GM19463 (cell line): Measurements from ENCODE around the gene ATP5PD.
"Not testable (repeated sequence)": the region's sequence is repeated elsewhere in the genome, so short reads cannot be mapped to it uniquely, and the experiment has no call there.

Experiments used
- ATAC-seq: cut with Tn5 transposase; IDR thresholded peaks from one replicate; pipeline ENCODE4 v1.9.1; 2021; ENCODE audit warnings: mild to moderate bottlenecking, moderate library complexity; ENCODE audit not compliant: unreplicated experiment

The ATP5PD gene

GRCh38 chr17:75077496-75078283, 30.9 kb upstream of the ATP5PD start:
- ATAC-seq: peak; percentile 43

DNA sequence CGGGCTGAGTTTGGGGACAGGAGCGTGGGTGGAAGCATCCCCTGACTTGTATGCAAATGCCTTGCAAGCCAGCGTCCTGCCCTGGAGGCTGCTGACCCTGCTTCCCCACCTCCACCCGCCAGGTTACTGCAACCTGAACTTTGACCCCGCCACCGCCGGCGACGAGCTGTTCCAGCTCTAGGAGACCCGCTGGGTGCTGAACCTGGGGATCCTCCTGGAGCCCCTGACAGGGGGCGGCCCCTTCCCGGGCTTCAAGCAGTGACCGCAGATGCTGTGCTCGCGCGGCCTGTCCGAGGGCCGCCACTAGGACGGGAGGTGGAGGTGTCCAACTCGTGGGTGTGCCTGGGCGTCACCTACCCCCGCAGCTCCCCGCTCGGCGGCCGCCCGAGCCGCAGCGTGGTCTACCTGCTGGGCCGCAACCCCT, 30.3 kb upstream of the ATP5PD start:
- ATAC-seq: no peak

GRCh38 chr17:75075597-75076336, 29.0 kb upstream of the ATP5PD start:
- ATAC-seq: no peak

DNA sequence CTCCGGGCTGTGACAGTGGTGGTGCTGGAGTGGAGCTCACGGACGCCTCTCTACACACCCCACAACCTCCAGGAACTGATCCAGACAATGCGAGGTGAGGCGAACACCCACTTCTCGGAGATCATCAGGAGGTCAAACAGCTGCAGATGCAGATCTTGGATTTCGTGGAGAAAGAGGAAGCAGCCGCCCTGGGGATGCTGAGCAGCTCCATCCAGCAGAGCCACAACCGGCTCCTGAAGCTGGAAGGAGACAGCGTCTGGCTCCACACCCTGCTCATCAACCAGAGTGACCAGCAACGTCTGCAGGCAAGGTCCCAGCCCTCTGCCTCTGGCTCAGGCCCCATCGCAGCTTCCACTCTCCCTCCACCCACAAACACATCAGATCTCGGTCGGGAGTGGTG, 27.8 kb upstream of the ATP5PD start:
- no peak for ATAC-seq

- no peak for ATAC-seq
These were observed 26.9 kb upstream of the ATP5PD start for GRCh38 chr17:75073618-75074047.

DNA sequence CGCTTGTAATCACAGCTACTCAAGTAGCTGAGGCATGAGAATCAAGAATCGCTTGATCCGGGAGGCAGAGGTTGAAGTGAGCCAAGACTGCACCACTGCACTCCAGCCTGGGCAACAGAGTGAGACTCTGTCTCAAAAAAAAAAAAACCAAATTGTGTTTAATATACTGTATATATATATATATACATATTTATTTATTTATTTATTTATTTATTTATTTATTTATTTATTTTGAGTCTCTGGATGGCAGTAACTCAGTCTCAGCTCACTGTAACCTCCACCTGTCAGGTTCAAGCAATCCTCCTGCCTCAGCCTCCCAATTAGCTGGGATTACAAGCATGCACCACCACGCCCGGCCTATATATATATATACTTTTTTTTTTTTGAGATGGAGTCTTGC, 26.1 kb upstream of the ATP5PD start:
- not testable (repeated sequence) for ATAC-seq

DNA sequence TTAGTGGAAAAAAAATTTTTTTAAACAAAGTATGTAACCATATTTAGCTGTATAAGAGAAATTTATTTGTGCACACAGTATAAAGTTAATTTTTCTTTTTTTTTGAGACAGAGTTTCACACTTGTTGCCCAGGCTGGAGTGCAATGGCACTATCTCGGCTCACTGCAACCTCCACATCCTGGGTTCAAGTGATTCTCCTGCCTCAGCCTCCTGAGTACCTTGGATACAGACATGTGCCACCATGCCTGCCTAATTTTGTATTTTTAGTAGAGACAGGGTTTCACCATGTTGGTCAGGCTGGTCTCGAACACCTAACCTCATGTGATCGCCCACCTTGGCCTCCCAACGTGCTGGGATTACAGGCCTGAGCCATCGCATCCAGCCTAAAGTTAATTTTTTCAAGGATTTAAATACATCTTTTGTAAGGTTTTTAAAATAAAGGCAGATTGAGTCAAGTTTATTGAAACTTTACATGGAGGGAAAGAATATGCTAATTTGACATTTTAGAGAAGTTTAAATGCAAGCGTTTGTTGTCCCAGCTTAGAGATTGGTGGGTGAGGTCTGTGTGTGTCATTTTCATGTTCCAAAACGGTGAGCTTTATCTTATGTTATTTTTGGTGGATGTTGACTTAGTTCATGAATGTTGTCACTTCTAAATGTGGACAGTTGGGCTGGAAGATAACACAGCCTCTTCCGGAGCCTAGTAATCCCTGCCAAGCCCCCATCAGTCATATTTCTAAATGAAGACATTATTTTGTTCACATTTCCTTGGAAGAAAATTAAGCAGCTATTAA, 24.9 kb upstream of the ATP5PD start:
- not testable (repeated sequence) for ATAC-seq

DNA sequence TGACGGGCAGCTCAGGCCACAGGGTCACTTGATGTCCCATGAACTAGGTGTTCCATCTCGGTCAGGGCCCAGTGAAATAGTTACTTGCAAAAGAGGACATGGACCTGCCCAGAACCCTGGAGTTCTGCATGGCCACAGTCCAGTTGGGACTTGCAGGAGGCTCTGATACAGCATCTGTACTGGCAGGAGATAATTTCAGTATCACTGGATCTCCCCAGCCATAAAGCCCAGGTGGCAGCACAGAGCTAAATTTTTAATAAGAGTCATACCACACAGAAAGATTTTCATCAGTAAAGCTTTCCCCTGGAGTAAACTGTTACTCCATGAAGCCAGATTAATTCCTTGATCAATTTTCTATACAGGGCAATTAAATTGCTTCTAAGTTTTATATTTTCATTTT, 23.0 kb upstream of the ATP5PD start:
- no peak for ATAC-seq

DNA sequence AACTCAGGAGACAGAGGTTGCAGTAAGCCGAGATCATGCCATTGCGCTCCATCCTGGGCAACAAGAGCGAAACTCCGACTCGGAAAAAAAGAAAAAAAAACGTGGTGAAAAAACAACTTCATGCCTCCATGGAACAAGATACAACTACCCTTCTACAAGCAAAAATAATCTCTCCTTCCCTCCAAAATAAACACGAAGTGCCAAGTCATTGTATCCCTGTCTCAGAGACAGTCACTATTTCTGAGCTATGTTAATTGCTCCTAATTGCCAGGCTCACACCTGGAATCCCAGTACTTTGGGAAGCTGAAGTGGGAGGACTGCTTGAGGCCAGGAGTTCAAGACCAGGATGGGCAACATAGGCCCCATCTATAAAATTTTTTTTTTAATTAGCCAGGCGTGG, 22.0 kb upstream of the ATP5PD start:
- ATAC-seq: no peak

DNA sequence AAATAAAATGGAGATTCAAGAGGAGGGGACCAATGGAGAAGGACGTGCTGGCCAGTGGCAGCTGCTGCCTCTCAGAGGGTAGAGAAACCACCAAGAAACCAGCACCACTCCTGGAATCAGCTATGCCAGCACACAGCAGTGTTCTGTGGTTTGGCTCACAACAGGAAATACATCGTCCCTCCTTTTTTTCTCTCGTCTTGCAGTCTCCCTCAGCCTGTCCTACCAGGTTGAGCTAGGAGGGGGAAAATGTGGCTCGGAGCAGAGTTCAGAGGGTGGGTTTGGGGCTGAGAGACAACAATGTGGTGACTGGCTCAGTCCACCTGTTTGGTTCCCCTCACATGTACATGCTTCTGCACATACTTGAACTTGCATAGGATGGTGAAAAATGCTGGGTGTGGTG, 21.1 kb upstream of the ATP5PD start:
- ATAC-seq: no peak

- no peak for ATAC-seq
These were observed 18.9 kb upstream of the ATP5PD start for GRCh38 chr17:75065562-75066151.

- no peak for ATAC-seq
These were observed 18.2 kb upstream of the ATP5PD start for GRCh38 chr17:75064867-75065561.

DNA sequence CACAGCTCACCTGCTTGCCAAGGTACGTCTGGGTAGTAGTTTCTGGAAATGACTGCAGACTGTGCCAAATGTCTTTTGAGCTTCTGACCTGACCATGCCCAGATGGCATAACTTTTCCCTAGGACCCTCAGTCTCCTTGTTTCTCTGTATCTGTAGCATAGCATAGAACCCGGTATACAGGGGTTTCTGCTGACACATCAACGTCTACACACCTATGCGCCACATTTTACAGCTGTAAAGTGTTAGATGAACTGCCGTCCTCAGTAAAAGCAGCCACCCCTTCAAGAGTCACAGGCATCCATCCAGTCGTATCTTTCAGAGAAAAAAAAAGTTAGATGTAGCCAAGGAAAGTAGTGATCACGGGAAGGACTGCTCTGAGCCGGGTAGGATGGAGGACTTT, 17.7 kb upstream of the ATP5PD start:
- no peak for ATAC-seq

DNA sequence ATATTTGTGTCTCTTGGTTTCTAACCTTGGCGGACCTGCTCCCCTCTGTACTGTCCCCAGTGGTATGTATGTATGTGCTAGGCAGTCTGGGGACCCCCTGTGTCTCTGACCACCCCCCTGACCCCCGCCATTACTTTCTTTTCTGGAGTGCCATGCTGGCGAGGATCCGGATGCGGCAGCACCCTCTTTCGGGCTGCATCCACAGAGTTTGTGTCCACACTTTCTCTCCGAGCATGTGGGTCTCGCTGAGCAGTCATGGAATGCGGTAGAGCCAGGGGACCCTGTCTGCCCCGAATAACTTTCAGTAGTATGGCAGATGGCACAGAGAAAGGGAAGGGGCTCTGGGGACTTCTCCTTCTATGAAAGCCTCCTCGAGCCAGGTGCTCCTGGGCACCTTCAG, 17.3 kb upstream of the ATP5PD start:
- ATAC-seq: no peak

DNA sequence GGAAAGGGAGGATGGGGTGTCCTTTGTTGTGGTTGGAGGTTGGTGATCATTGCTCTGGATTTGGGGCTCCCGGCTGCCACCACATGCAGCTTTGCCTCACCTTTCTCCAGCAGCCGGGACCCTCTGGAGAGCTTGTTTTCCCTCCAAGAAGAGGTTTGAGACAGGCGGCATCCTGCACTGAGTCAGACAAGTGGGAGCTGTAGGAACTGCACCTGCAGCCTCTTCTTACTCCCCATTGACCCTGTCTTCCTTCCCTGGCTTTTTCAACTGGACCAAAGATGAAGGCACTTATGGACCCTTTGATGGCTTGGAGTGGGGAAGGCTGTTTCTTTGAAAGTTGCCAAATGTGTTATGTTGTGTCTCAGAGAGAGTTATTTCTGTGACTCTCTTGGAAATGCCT, 16.9 kb upstream of the ATP5PD start:
- no peak for ATAC-seq

DNA sequence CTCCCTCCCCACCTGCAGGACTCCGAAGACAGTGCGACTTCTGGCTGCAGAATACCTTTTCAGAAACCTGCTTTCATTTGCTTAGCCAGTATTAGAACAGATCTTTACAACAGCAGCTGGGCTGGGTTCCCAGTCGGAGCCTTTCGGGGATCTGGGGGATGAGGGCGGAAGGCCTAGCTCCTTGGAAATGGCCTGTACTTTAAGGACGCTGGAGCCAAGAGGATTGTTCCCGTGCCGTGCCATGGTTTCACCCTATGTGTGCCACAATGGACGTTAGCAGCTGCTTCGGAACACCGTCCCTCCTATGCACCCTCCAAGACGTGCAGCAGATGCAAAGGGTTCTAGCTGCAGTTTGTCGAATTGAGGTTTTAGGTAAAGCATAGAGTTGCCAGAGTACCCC, 16.4 kb upstream of the ATP5PD start:
- ATAC-seq: no peak

DNA sequence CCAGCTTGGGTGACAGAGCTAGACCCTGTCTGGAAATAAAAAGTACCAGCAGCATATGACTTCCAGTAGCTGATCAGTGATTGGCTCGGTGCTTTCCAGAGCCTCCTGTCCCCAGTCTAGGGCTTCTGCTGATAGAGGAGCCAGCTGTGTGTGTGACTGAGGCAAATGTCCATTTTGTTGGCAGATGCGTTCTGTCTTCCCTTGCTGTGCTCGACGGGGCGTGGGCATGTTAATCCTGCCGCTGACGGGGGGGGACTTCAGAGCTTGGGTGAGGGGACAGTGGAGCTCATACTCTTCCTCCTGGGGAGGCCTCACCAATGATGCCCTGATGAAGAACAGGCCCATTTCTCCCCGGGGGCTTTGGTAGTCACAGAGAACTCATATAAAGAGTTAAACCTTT, 14.8 kb upstream of the ATP5PD start:
- no peak for ATAC-seq

GRCh38 chr17:75061055-75061438, 14.3 kb upstream of the ATP5PD start:
- no peak for ATAC-seq

- no peak for ATAC-seq
These were observed 13.8 kb upstream of the ATP5PD start for GRCh38 chr17:75060434-75061054.
